Measurements from ENCODE around the gene AGRP. TPM values are rescaled to one million over a fixed set of nuclear protein-coding genes. Genes with fewer than 3 reads are reported as not detected.
A peak's percentile ranks its signal among the peaks of the same experiment; 100 is the strongest.

The AGRP gene
- total RNA-seq, 1 experiment from 2014 or later = not detected

DNA sequence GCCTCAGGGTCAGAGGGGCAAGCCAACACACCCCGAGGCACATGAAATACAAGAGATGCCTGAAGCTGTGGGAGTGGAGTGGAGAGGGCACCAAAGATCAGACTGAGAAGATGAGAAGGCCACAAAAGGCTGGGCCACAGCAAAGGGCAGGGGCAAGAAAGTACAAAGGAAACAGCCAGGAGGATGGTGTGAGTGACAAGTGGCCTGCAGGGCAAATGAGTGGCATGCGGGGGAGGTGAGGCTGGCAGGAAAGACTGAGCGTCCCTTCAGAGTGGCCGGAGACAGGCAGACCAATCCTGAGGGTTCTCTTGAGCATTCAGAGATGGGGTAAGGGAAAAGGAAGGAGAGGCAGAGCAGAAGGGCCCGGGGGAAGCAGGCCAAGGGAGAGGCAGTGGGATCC lies 29.2 kb downstream of the AGRP start:
- Mint-ChIP-seq H3K36me3 (ENCODE audit: insufficient read depth in 1 of 3, low read depth in 3 of 3) (peaks cover 4 to 17% (median 5%) of the 10 kb centered on the region in 3 experiments; a peak in 6 of 7 replicates), H3K4me3 (no peak overlapping the region), H3K4me1 (peaks cover 7 to 10% of the 10 kb centered on the region in 2 experiments), H3K9me3 (no peaks in the 10 kb centered on the region), H3K27ac (0 out of 7 replicates have a peak overlapping the region, but pooled peaks of 1 of the 3 experiments have one; percentile 24), H3K27me3 (ENCODE audit: low read depth) (no peaks in the 10 kb centered on the region)
- Histone ChIP-seq H4K91ac (ENCODE audit: insufficient read length, low read depth, low read length) (no peak overlapping the region), H2AK5ac (ENCODE audit: insufficient read length, low read length) (no peak overlapping the region), H3K9me3 (ENCODE audit: control insufficient read depth, low read depth, low read length) (no peaks in the 10 kb centered on the region), H2BK20ac (ENCODE audit: low read depth, low read length, poor library complexity, severe bottlenecking) (no peak overlapping the region), H3T11ph (ENCODE audit: low read length) (no peak overlapping the region), H3K14ac (ENCODE audit: insufficient read depth, low read length) (no peak overlapping the region), H3K4me2 (ENCODE audit: insufficient read depth, insufficient read length, low read length) (no peak overlapping the region), H3K9ac (ENCODE audit: extremely low read depth, insufficient read length, low read length) (no peak overlapping the region), H2BK5ac (ENCODE audit: insufficient read length, low read length) (no peak overlapping the region), H3K4me1 (ENCODE audit: insufficient read depth, low read length) (no peaks in the 10 kb centered on the region), H2BK12ac (ENCODE audit: insufficient read length, low read depth, low read length) (no peak overlapping the region), H2BK15ac (ENCODE audit: low read depth, low read length) (no peak overlapping the region), H3K79me1 (ENCODE audit: insufficient read depth, low read depth, low read length, poor library complexity, severe bottlenecking) (no peaks in the 10 kb centered on the region), H3K56ac (ENCODE audit: insufficient read length, low read depth, low read length) (no peak overlapping the region), H3K27ac (ENCODE audit: insufficient read length, low read depth, low read length) (no peak overlapping the region), H3K27me3 (ENCODE audit: insufficient read depth, low read length) (no peaks in the 10 kb centered on the region), H4K20me1 (ENCODE audit: control insufficient read depth, insufficient read depth, insufficient read length) (no peaks in the 10 kb centered on the region), H4K5ac (ENCODE audit: insufficient read length, low read depth, low read length) (no peak overlapping the region), H2AFZ (ENCODE audit: low read length) (no peak overlapping the region), H3K79me2 (ENCODE audit: insufficient read depth, low read length) (no peaks in the 10 kb centered on the region), H2BK120ac (ENCODE audit: low read depth, low read length, poor library complexity, severe bottlenecking) (no peak overlapping the region), H3K4ac (ENCODE audit: low read depth, low read length) (no peak overlapping the region), H3K18ac (ENCODE audit: insufficient read length, low read depth, low read length) (no peak overlapping the region), H4K8ac (replicated peaks; ENCODE audit: insufficient read length, low read depth, low read length) (no peak overlapping the region), H3K23me2 (ENCODE audit: insufficient read length, low read depth, low read length, poor library complexity, severe bottlenecking) (no peaks in the 10 kb centered on the region), H3K23ac (ENCODE audit: insufficient read length, low read depth, low read length) (no peak overlapping the region)
- TF ChIP-seq CTCF (conservative IDR thresholded peaks at IDR 0.05) = no peak
- DNase-seq = no peak
- no CpG with 5 or more reads among the region's 5 CpGs for WGBS (ENCODE audit: extremely low coverage, insufficient read length, low lambda C conversion rate)
